ENCODE results near the gene RASGRP1. TPM values are rescaled to one million over a fixed set of nuclear protein-coding genes. Genes with fewer than 3 reads are reported as not detected.
A peak's percentile ranks its signal among the peaks of the same experiment; 100 is the strongest.

The RASGRP1 gene
- total RNA-seq, 2 experiments from 2014 or later = 105 to 106 TPM

- peak overlapping the region; percentile 96 for H3K27ac Mint-ChIP-seq
- peak overlapping the region; percentile 83 for H3K4me3 Mint-ChIP-seq
- peak; percentile 96 for TF ChIP-seq CTCF (IDR thresholded peaks at IDR 0.05)
- POLR2A ChIA-PET = interaction anchor here (0.5 to 8.4 kb wide), 47 partner anchors 9 to 134 kb away, joined by 3 to 192 read pairs (median 5); no protein-coding TSS in a partner anchor
- peaks cover 49% of the 10 kb centered on the region for H3K36me3 Mint-ChIP-seq (ENCODE audit: low read depth)
- DNase-seq (peak; percentile 89), ATAC-seq (peak; percentile 63)
- CTCF ChIA-PET = interaction anchor here (0.5 to 9.1 kb wide), 61 partner anchors 8 to 144 kb away, joined by 3 to 464 read pairs (median 6); partner anchors contain the start of gene FAM98B
- peaks cover 9% of the 10 kb centered on the region for H3K9me3 Mint-ChIP-seq
- no peaks in the 10 kb centered on the region for H3K27me3 Mint-ChIP-seq
- intact Hi-C loops (cut with micrococcal nuclease) = loop anchor here (2.0 kb wide), 2 partner anchors 47 to 119 kb away; no protein-coding TSS in a partner anchor
- peaks cover 52% of the 10 kb centered on the region for H3K4me1 Mint-ChIP-seq (ENCODE audit: low read depth)
Observed at GRCh38 chr15:38563723-38564519, 693 bp downstream of the RASGRP1 start.

GRCh38 chr15:38562278-38562677, 2.3 kb downstream of the RASGRP1 start:
- Mint-ChIP-seq H3K4me3 (peak overlapping the region; percentile 83), H3K36me3 (ENCODE audit: low read depth) (peaks cover 63% of the 10 kb centered on the region), H3K27ac (peak overlapping the region; percentile 96), H3K27me3 (no peaks in the 10 kb centered on the region), H3K4me1 (ENCODE audit: low read depth) (peaks cover 68% of the 10 kb centered on the region), H3K9me3 (no peaks in the 10 kb centered on the region)
- CTCF ChIA-PET = interaction anchor here (0.7 to 9.1 kb wide), 14 partner anchors 20 to 145 kb away, joined by 3 to 464 read pairs (median 15); no protein-coding TSS in a partner anchor
- TF ChIP-seq CTCF (IDR thresholded peaks at IDR 0.05) = peak; percentile 16
- ATAC-seq (no peak), DNase-seq (peak; percentile 60)
- intact Hi-C loops (cut with micrococcal nuclease) = loop anchor here (2.0 kb wide), 2 partner anchors 49 to 121 kb away; no protein-coding TSS in a partner anchor
- POLR2A ChIA-PET = interaction anchor here (0.8 to 8.4 kb wide), 9 partner anchors 12 to 138 kb away, joined by 3 to 192 read pairs (median 8); no protein-coding TSS in a partner anchor

DNA sequence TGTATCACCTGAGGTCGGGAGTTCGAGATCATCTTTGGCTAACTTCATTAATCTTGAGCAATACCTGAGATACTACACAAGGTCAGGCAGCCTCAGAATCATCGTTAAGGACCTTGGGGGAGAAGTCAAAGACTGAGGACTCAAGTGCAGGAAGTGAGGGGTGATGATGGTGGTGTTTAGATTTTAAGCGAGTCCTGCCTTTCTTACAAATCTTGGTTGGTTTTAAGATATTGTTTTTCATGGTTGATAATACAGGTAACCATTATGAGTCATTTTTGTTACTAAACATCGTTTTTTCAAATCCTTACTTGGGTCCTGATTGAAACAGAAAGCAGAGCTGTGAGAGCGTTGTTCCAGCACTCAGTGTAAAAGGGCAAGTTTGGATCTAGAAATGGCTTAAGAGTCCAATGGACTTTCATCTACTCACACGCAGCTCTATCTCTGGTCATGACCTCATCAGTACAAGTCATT, 4.1 kb downstream of the RASGRP1 start:
- peaks cover 72% of the 10 kb centered on the region for H3K4me1 Mint-ChIP-seq (ENCODE audit: low read depth)
- no peak for TF ChIP-seq CTCF (IDR thresholded peaks at IDR 0.05)
- ATAC-seq (peak; percentile 25), DNase-seq (peak; percentile 61)
- H3K36me3 Mint-ChIP-seq (ENCODE audit: low read depth) = peaks cover 72% of the 10 kb centered on the region
- peak overlapping the region; percentile 96 for H3K27ac Mint-ChIP-seq
- ChIA-PET POLR2A (interaction anchor here (0.6 to 8.4 kb wide), 17 partner anchors 9 to 127 kb away, joined by 3 to 192 read pairs (median 5); no protein-coding TSS in a partner anchor), CTCF (interaction anchor here (0.7 to 9.1 kb wide), 17 partner anchors 15 to 138 kb away, joined by 3 to 464 read pairs (median 4); partner anchors contain the start of gene FAM98B)
- H3K9me3 Mint-ChIP-seq = no peaks in the 10 kb centered on the region
- H3K4me3 Mint-ChIP-seq = peak overlapping the region; percentile 83
- intact Hi-C loops (cut with micrococcal nuclease) = loop anchor here (2.0 kb wide), 1 partner anchor 128 kb away; no protein-coding TSS in a partner anchor
- no peaks in the 10 kb centered on the region for H3K27me3 Mint-ChIP-seq

DNA sequence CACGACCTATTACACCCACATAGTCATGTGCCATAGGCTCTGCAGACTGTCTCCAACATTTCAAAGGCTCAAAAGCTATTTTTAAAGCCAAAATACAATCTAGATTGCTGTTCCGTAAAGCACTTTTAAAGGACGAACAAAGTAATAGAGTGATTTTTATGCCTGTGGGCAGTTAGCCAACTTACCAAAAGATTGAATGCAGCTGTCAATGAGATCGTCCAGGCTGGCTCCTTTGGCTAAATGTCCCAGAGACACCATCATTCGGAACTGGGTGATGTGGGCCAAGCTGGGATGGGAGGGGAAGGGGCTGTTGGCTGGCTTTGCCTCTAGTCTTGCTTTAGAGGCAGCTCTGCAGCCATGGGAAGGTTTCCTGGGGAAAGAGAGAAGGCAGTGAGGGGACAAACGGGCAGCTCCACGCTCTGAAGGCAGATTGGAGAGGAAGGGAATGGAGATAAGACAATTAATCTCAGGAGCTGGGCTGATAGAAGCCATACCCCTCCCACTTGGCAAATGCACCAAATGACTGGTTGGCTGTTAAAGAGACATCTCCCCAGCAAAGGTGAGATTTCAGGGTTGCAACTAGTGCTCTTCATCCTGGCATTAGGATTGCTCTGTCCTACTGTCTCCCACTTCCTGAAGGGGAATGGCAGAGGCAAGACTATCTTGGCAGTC, 4.8 kb downstream of the RASGRP1 start:
- H3K27me3 Mint-ChIP-seq = no peaks in the 10 kb centered on the region
- H3K4me1 Mint-ChIP-seq (ENCODE audit: low read depth) = peaks cover 76% of the 10 kb centered on the region
- POLR2A ChIA-PET = interaction anchor here (0.7 to 8.4 kb wide), 12 partner anchors 9 to 128 kb away, joined by 3 to 192 read pairs (median 5); no protein-coding TSS in a partner anchor

More for the DNA sequence above, 4.8 kb downstream of the RASGRP1 start:
- intact Hi-C loops (cut with micrococcal nuclease) = loop anchor here (2.0 to 5.0 kb wide), 2 partner anchors 72 to 129 kb away; no protein-coding TSS in a partner anchor
- TF ChIP-seq CTCF (IDR thresholded peaks at IDR 0.05) = no peak
- Mint-ChIP-seq H3K4me3 (peak overlapping the region; percentile 83), H3K36me3 (ENCODE audit: low read depth) (peaks cover 78% of the 10 kb centered on the region), H3K9me3 (no peaks in the 10 kb centered on the region), H3K27ac (peak overlapping the region; percentile 96)
- CTCF ChIA-PET = interaction anchor here (0.8 to 9.1 kb wide), 15 partner anchors 27 to 139 kb away, joined by 3 to 464 read pairs (median 4); partner anchors contain the start of gene FAM98B
- DNase-seq (no peak), ATAC-seq (no peak)
